Measurements from ENCODE around the gene ACSL1. TPM values are rescaled to one million over a fixed set of nuclear protein-coding genes. Genes with fewer than 3 reads are reported as not detected.

ACSL1 gene
- total and polyA plus RNA-seq, 2 of the 8 experiments (the other 6 are each of a cell fraction or from before 2014, with no cell fraction given) = 2.3 to 8.7 TPM

- no peaks in the 10 kb centered on the region for H3K79me1 ChIP-seq (ENCODE audit: low read depth, low read length)
- no peak overlapping the region for H3K14ac ChIP-seq (ENCODE audit: insufficient read length)
- no peak overlapping the region for H3K23ac ChIP-seq (ENCODE audit: insufficient read length)
- H3K4me2 ChIP-seq (ENCODE audit: insufficient read depth in 1 of 2, low read depth in 2 of 2, low read length in 2 of 2) = no peak overlapping the region
- no peak overlapping the region for H3K9ac ChIP-seq (replicated peaks in 1 of 4; ENCODE audit: extremely low read depth in 1 of 4, low read depth in 3 of 4, low read length in 3 of 4)
- H3K56ac ChIP-seq (replicated peaks; ENCODE audit: insufficient read length, low read depth, low read length) = no peak overlapping the region
- H3K4me3 ChIP-seq (ENCODE audit: extremely low read depth in 1 of 4, insufficient read depth in 2 of 4, low read depth in 3 of 4, low read length in 4 of 4) = no peak overlapping the region
- peaks cover 3 to 4% (median 4%) of the 10 kb centered on the region in 4 experiments; a peak in 6 of 7 replicates for H3K4me1 ChIP-seq (replicated peaks in 1 of 4; ENCODE audit: control insufficient read depth in 3 of 4, insufficient read depth in 4 of 4, low read length in 3 of 4)
- no peak for FAIRE-seq
- POLR2A ChIA-PET (ENCODE audit: partially characterized antibody) = no interaction called here
- no peak overlapping the region for H3K4ac ChIP-seq (replicated peaks; ENCODE audit: insufficient read length, low read depth, low read length)
- H3K23me2 ChIP-seq (ENCODE audit: low read depth, low read length) = no peaks in the 10 kb centered on the region
- H3K79me2 ChIP-seq (ENCODE audit: control insufficient read depth in 1 of 2, insufficient read depth in 2 of 2, low read length in 2 of 2) = no peaks in the 10 kb centered on the region
- no peak overlapping the region for H3K18ac ChIP-seq (ENCODE audit: extremely low read depth, low read length)
- H2BK12ac ChIP-seq (ENCODE audit: low read depth, low read length) = no peak overlapping the region
- DNase-seq (ENCODE audit: low read depth in 1 of 2, low spot score in 2 of 2) = no peak
- WGBS, 2 experiments (ENCODE audit: extremely low coverage in 1 of 2, insufficient coverage in 1 of 2, insufficient read length in 1 of 2, insufficient replicate concordance in 2 of 2, low coverage in 1 of 2, low lambda C conversion rate in 2 of 2, missing lambda C conversion rate in 1 of 2) = 88% methylated on average over 9 of the region's 10 CpGs; no CpG with 5 or more reads in 1 of the 2 experiments
- CTCF ChIA-PET (ENCODE audit: partially characterized antibody) = interaction anchor here (1.0 to 1.8 kb wide), 4 partner anchors 10 to 182 kb away, joined by 3 to 6 read pairs (median 4); no protein-coding TSS in a partner anchor
- H2BK120ac ChIP-seq (replicated peaks; ENCODE audit: low read depth, low read length) = no peak overlapping the region
- no peak overlapping the region for H2AK5ac ChIP-seq (ENCODE audit: low read depth, low read length)
- H4K20me1 ChIP-seq (replicated peaks in 1 of 2; ENCODE audit: control insufficient read depth in 1 of 2, insufficient read depth in 2 of 2, low read length in 2 of 2) = no peaks in the 10 kb centered on the region
- H4K91ac ChIP-seq (replicated peaks; ENCODE audit: insufficient read length, low read length) = no peak overlapping the region
- H4K5ac ChIP-seq (ENCODE audit: insufficient read length, low read depth, low read length) = no peak overlapping the region
- no peaks in the 10 kb centered on the region for H3K36me3 ChIP-seq (ENCODE audit: control insufficient read depth in 2 of 4, insufficient read depth in 4 of 4, low read length in 3 of 4)
- no peak overlapping the region for H3K27ac ChIP-seq (ENCODE audit: low read depth, low read length)
- H3K27me3 ChIP-seq (replicated peaks in 1 of 4; ENCODE audit: control insufficient read depth in 3 of 4, extremely low read depth in 1 of 4, insufficient read depth in 3 of 4, low read length in 3 of 4) = no peaks in the 10 kb centered on the region; a peak in 2 of 7 replicates
- H4K8ac ChIP-seq (ENCODE audit: extremely low read depth, insufficient read depth, low read length) = no peak overlapping the region
- H2BK5ac ChIP-seq (ENCODE audit: low read depth, low read length) = no peak overlapping the region
- H2AFZ ChIP-seq (ENCODE audit: low read length) = no peak overlapping the region
- H2BK15ac ChIP-seq (ENCODE audit: low read length) = no peak overlapping the region; the same call in 1 of the 2 replicates
- no peak overlapping the region for H2BK20ac ChIP-seq (ENCODE audit: low read length)
- no peaks in the 10 kb centered on the region for H3K9me3 ChIP-seq (ENCODE audit: insufficient read depth in 2 of 2, low read depth in 1 of 2, low read length in 1 of 2)
- TF ChIP-seq RFX5 (IDR thresholded peaks at IDR 0.05; ENCODE audit: borderline replicate concordance, low read depth, low read length) (no peak), BACH1 (IDR thresholded peaks at IDR 0.05; ENCODE audit: low read length) (no peak), SIRT6 (IDR thresholded peaks at IDR 0.05; ENCODE audit: low read length) (no peak), YY1 (IDR thresholded peaks at IDR 0.05; ENCODE audit: low read depth, low read length) (no peak), RBBP5 (IDR thresholded peaks at IDR 0.05; ENCODE audit: borderline replicate concordance, low read depth, low read length) (no peak), MAFK (IDR thresholded peaks at IDR 0.05; ENCODE audit: low read depth, low read length) (no peak), SUZ12 (IDR thresholded peaks at IDR 0.05; ENCODE audit: low read length) (no peak), TAF1 (IDR thresholded peaks at IDR 0.05; ENCODE audit: low read depth, low read length) (no peak), JUN (IDR thresholded peaks at IDR 0.05; ENCODE audit: low read depth, low read length) (no peak), HDAC6 (IDR thresholded peaks at IDR 0.05; ENCODE audit: low read depth, low read length) (no peak), EGR1 (IDR thresholded peaks at IDR 0.05; ENCODE audit: borderline replicate concordance, low read depth, low read length) (no peak), KDM4A (IDR thresholded peaks at IDR 0.05; ENCODE audit: low read depth, low read length, severe bottlenecking) (no peak), GABPA (IDR thresholded peaks at IDR 0.05; ENCODE audit: borderline replicate concordance, insufficient read depth, low read length) (no peak)
Observed at GRCh38 chr4:184801781-184802696, 23.7 kb downstream of the ACSL1 start.

Data from H1 (cell line).